H1 (cell line): Measurements from ENCODE around the gene CCL22. TPM values are rescaled to one million over a fixed set of nuclear protein-coding genes. Genes with fewer than 3 reads are reported as not detected.

Source experiments
- BCL11A ChIP-seq, 2 experiments: IDR thresholded peaks; one replicate each; pipeline ENCODE4 v1.6.1; 2011; ENCODE audit warnings: low read depth in 2 of 2, low read length in 2 of 2, mild to moderate bottlenecking in 2 of 2
- CBX5 ChIP-seq: fragments of 300-800, 300-1000 bp; sonication (generic); IDR thresholded peaks from 2 replicates; pipeline ENCODE4 v1.7.1; 2016; ENCODE audit warnings: antibody characterized with exemption, low read length, low read depth
- CBX8 ChIP-seq: fragments of 300-800, 300-1000 bp; sonication (generic); IDR thresholded peaks from 2 replicates; pipeline ENCODE4 v1.7.1; 2016; ENCODE audit warnings: low read depth, low read length, borderline replicate concordance
- MAX ChIP-seq: IDR thresholded peaks from 2 replicates; pipeline ENCODE4 v1.6.1; 2012; ENCODE audit warnings: inconsistent platforms
- RAD21 ChIP-seq, 2 experiments: IDR thresholded peaks in 1 of 2; conservative IDR thresholded peaks in 1 of 2; 2 replicates each; pipeline ENCODE4 v1.6.1; 2011; ENCODE audit warnings: low read depth in 2 of 2, low read length in 2 of 2, improper control_type of control experiment in 1 of 2, inconsistent platforms in 1 of 2, mild to moderate bottlenecking in 1 of 2, moderate library complexity in 1 of 2
- RBBP5 ChIP-seq: IDR thresholded peaks from 2 replicates; pipeline ENCODE4 v1.7.1; 2012; ENCODE audit warnings: low read depth, mild to moderate bottlenecking, inconsistent platforms, low read length, moderate library complexity, borderline replicate concordance
- polyA plus RNA-seq, 7 experiments: library from polyadenylated mRNA; depleted of rRNA in 3 of 7; stranded (reverse) in 5 of 7; unstranded in 2 of 7; fragments of >200 nt in 5 of 7; fragments of 200-250 nt in 2 of 7; gene quantifications; 1 replicate in 5 of 7; 2 replicates in 1 of 7; 4 replicates in 1 of 7; pipeline versions ENCODE4 v1.2.1 to v1.2.3, GENCODE V29; 2011 to 2013; ENCODE audit warnings: missing spikeins in 2 of 7, mixed read lengths in 2 of 7
- total RNA-seq: library from RNA; stranded (reverse); fragmentation: NEBNext Ultra II Directional; extraction: Animal tissue kit (Norgen Biotek cat#: 25700); gene quantifications from 2 replicates; pipeline ENCODE4 v1.2.1, GENCODE V29; 2021

The CCL22 gene
- total and polyA plus RNA-seq, 2 of the 8 experiments (the other 6 are each of a cell fraction or from before 2014, with no cell fraction given) = not detected

GRCh38 chr16:57358527-57359095 lies at the start of gene CCL22 (continued):
- TF ChIP-seq RBBP5 (no peak), BCL11A (IDR thresholded peaks at IDR 0.05; ENCODE audit: low read depth in 2 of 2, low read length in 2 of 2) (no peak), CBX5 (no peak), CBX8 (no peak), MAX (no peak), RAD21 (IDR thresholded peaks at IDR 0.05 in 1 of 2, conservative IDR thresholded peaks at IDR 0.05 in 1 of 2; ENCODE audit: low read depth in 2 of 2, low read length in 2 of 2) (no peak)
